Ascending aorta (tissue), 2 donors: ENCODE data around the gene BRINP1. TPM values are rescaled to one million over a fixed set of nuclear protein-coding genes. Genes with fewer than 3 reads are reported as not detected.

Experiments
- DNase-seq, 2 donors: peaks; one replicate each; pipeline ENCODE4 v3.0.0-alpha.2; 2019; ENCODE audit warnings: low spot score in 2 of 2
- H3K27ac ChIP-seq, 2 donors: fragments of 200-600 bp; sonication (generic); one replicate each; pipeline ENCODE4 v1.5.1; 2016 to 2017; ENCODE audit warnings: mild to moderate bottlenecking in 1 of 2
- H3K27me3 ChIP-seq: fragments of 200-600 bp; sonication (generic); one replicate; pipeline ENCODE4 v1.5.1; 2017
- H3K36me3 ChIP-seq, 2 donors: fragments of 200-600 bp; sonication (generic); one replicate each; pipeline ENCODE4 v1.5.1; 2016
- H3K4me1 ChIP-seq, 2 donors: fragments of 200-600 bp; sonication (generic); one replicate each; pipeline ENCODE4 v1.5.1; 2016 to 2017; ENCODE audit warnings: mild to moderate bottlenecking in 1 of 2
- H3K4me3 ChIP-seq, 2 donors: fragments of 200-600 bp; sonication (generic); one replicate each; pipeline ENCODE4 v1.5.1; 2016 to 2017; ENCODE audit warnings: mild to moderate bottlenecking in 1 of 2
- H3K9me3 ChIP-seq, 2 donors: fragments of 200-600 bp; sonication (generic); one replicate each; pipeline ENCODE4 v1.5.1; 2016
- intact Hi-C: fragments of 100-400 bp; cut with DNase I; formaldehyde crosslinking; loops from one replicate; pipeline ENCODE4 v1.15.1; 2023
- total RNA-seq: library from RNA; depleted of rRNA; stranded (reverse); fragments of >200 nt; gene quantifications from one replicate; pipeline ENCODE4 v1.1.0, GENCODE V29; 2016
- TF ChIP-seq, protein P1 (sequence below), 3 experiments: fragments of 200-600 bp in 2 of 3; fragments of 450-650 bp in 1 of 3; sonication (generic) in 2 of 3; IDR thresholded peaks; one replicate each; pipeline ENCODE4 v1.5.1; 2016 to 2019; ENCODE audit warnings: antibody characterized with exemption in 3 of 3, mild to moderate bottlenecking in 1 of 3, moderate library complexity in 1 of 3

Gene BRINP1
- total RNA-seq, 1 donor from 2014 or later, result not detected

- H3K4me3 ChIP-seq, result no peak overlapping the region
- intact Hi-C loops, result no loop called here
- no peak overlapping the region for H3K27ac ChIP-seq
- H3K9me3 ChIP-seq, result no peaks in the 10 kb centered on the region
- H3K36me3 ChIP-seq, result no peaks in the 10 kb centered on the region
- H3K4me1 ChIP-seq, result no peaks in the 10 kb centered on the region
- DNase-seq, result no peak
- H3K27me3 ChIP-seq, result no peaks in the 10 kb centered on the region
- TF ChIP-seq, protein P1, sequence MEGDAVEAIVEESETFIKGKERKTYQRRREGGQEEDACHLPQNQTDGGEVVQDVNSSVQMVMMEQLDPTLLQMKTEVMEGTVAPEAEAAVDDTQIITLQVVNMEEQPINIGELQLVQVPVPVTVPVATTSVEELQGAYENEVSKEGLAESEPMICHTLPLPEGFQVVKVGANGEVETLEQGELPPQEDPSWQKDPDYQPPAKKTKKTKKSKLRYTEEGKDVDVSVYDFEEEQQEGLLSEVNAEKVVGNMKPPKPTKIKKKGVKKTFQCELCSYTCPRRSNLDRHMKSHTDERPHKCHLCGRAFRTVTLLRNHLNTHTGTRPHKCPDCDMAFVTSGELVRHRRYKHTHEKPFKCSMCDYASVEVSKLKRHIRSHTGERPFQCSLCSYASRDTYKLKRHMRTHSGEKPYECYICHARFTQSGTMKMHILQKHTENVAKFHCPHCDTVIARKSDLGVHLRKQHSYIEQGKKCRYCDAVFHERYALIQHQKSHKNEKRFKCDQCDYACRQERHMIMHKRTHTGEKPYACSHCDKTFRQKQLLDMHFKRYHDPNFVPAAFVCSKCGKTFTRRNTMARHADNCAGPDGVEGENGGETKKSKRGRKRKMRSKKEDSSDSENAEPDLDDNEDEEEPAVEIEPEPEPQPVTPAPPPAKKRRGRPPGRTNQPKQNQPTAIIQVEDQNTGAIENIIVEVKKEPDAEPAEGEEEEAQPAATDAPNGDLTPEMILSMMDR (IDR thresholded peaks at IDR 0.05), result no peak
These were observed 155.8 kb downstream of the BRINP1 start for GRCh38 chr9:119213471-119213870.

DNA sequence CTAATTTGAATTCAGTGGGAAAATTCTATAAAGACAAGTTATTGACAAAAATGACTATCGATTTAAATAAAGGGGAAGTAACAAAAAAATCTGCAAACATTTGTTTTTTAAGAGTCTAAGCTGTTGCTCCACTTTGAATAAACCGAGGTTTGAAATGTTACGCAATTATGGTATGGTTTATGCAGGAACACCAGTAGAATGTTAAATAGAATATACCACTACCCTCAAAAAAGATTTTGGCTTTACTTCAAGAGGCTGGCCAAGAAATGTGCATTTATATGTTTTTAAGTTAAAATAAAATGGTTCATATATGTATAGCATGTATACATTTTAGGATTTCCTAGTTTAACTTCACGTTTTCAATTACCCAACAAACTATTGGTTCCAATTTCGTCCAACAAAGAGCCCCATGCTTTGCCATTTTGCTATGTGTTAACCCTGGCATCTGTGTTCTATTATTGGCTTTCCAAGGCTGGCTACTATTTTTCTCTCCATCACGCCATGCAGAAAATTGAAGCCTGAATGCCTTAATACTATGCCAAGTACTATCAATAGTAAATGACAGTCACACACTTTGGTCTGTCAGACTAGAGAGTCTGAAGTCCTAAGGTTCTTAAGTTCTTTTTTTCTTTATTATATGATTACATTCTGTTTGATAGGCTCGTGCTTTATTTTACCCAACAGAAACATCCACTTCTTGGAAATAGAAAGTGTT is 171.2 kb downstream of the BRINP1 start:
- intact Hi-C loops, result no loop called here
- no peaks in the 10 kb centered on the region for H3K9me3 ChIP-seq
- H3K27ac ChIP-seq, result no peak overlapping the region
- no peak overlapping the region for H3K4me3 ChIP-seq
- no peaks in the 10 kb centered on the region for H3K27me3 ChIP-seq
- H3K36me3 ChIP-seq, result no peaks in the 10 kb centered on the region
- TF ChIP-seq, protein P1 (IDR thresholded peaks at IDR 0.05), result no peak
- no peaks in the 10 kb centered on the region for H3K4me1 ChIP-seq
- no peak for DNase-seq

DNA sequence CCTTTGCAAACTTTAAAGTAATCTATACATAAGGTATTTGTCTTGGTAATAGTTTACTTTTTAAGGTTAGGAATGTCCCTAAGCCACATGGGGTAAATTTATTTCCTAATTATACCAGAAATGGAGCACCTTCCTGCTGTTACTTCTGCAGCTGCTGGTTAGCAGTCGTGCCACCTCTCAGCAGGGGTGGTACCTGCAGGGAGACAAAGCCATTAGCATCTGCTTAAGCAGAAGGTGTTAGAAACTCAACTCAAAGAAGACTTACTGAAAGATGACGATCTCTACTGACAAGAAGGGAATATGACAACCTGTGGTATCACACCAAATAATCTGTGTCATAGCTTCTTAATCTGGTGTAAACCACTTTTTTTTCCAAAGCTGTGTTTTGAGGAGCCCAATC is 173.7 kb downstream of the BRINP1 start:
- Histone ChIP-seq H3K27ac (no peak overlapping the region), H3K4me3 (no peak overlapping the region), H3K4me1 (no peaks in the 10 kb centered on the region), H3K27me3 (no peaks in the 10 kb centered on the region), H3K9me3 (no peaks in the 10 kb centered on the region), H3K36me3 (no peaks in the 10 kb centered on the region)
- TF ChIP-seq, protein P1 (IDR thresholded peaks at IDR 0.05), result no peak
- no peak for DNase-seq
- intact Hi-C loops, result no loop called here

GRCh38 chr9:119185298-119185697 is 183.9 kb downstream of the BRINP1 start:
- TF ChIP-seq, protein P1 (IDR thresholded peaks at IDR 0.05), result no peak
- no peak for DNase-seq
- intact Hi-C loops, result no loop called here
- Histone ChIP-seq H3K4me3 (no peak overlapping the region), H3K9me3 (peaks cover 0 to 5% of the 10 kb centered on the region in 2 donors), H3K36me3 (no peaks in the 10 kb centered on the region), H3K27ac (no peak overlapping the region), H3K4me1 (no peaks in the 10 kb centered on the region), H3K27me3 (no peaks in the 10 kb centered on the region)

GRCh38 chr9:119184265-119184936 is 184.8 kb downstream of the BRINP1 start:
- intact Hi-C loops, result no loop called here
- H3K27me3 ChIP-seq, result no peaks in the 10 kb centered on the region
- TF ChIP-seq, protein P1 (IDR thresholded peaks at IDR 0.05), result no peak
- H3K27ac ChIP-seq, result no peak overlapping the region
- H3K9me3 ChIP-seq, result peaks cover 0 to 5% of the 10 kb centered on the region in 2 donors
- no peak overlapping the region for H3K4me3 ChIP-seq
- H3K4me1 ChIP-seq, result no peaks in the 10 kb centered on the region
- DNase-seq, result no peak
- no peaks in the 10 kb centered on the region for H3K36me3 ChIP-seq
